GM21367 (cell line): Measurements from ENCODE around the gene GRB10.

Experiments used
- ATAC-seq: cut with Tn5 transposase; IDR thresholded peaks from one replicate; pipeline ENCODE4 v1.9.1; 2021; ENCODE audit not compliant: unreplicated experiment

GRB10 gene

GRCh38 chr7:50723173-50723572 lies 59.5 kb downstream of the GRB10 start:
- no peak for ATAC-seq

GRCh38 chr7:50721661-50722259 lies 60.9 kb downstream of the GRB10 start:
- ATAC-seq: no peak

GRCh38 chr7:50721160-50721559 lies 61.5 kb downstream of the GRB10 start:
- ATAC-seq: no peak

GRCh38 chr7:50720295-50720694 lies 62.4 kb downstream of the GRB10 start:
- no peak for ATAC-seq

- no peak for ATAC-seq
Observed at GRCh38 chr7:50718876-50719275, 63.8 kb downstream of the GRB10 start.

GRCh38 chr7:50718311-50718710 lies 64.4 kb downstream of the GRB10 start:
- no peak for ATAC-seq

GRCh38 chr7:50717181-50717580 lies 65.5 kb downstream of the GRB10 start:
- no peak for ATAC-seq

- ATAC-seq: no peak
Observed at GRCh38 chr7:50714857-50715256, 67.8 kb downstream of the GRB10 start.

- ATAC-seq: no peak
Observed at GRCh38 chr7:50713123-50713965, 69.4 kb downstream of the GRB10 start.

GRCh38 chr7:50712252-50713122 lies 70.2 kb downstream of the GRB10 start:
- no peak for ATAC-seq

- no peak for ATAC-seq
Observed at GRCh38 chr7:50711271-50712175, 71.2 kb downstream of the GRB10 start.

- no peak for ATAC-seq
Observed at GRCh38 chr7:50710441-50711154, 72.1 kb downstream of the GRB10 start.

- no peak for ATAC-seq
Observed at GRCh38 chr7:50709151-50709550, 73.5 kb downstream of the GRB10 start.

- no peak for ATAC-seq
Observed at GRCh38 chr7:50707236-50708006, 75.3 kb downstream of the GRB10 start.

GRCh38 chr7:50706469-50706937 lies 76.2 kb downstream of the GRB10 start:
- no peak for ATAC-seq

- no peak for ATAC-seq
Observed at GRCh38 chr7:50704844-50705243, 77.9 kb downstream of the GRB10 start.

- ATAC-seq: no peak
Observed at GRCh38 chr7:50703654-50704053, 79.0 kb downstream of the GRB10 start.

- no peak for ATAC-seq
Observed at GRCh38 chr7:50699143-50699542, 83.6 kb downstream of the GRB10 start.

- ATAC-seq: no peak
Observed at GRCh38 chr7:50697748-50698147, 84.9 kb downstream of the GRB10 start.
